Choroid plexus epithelial cell (primary cell): ENCODE results near the gene PPP1R13B.

Experiments used
- DNase-seq: peaks from one replicate; pipeline ENCODE4 v3.0.0-alpha.2; 2010; ENCODE audit warnings: low read depth
- H3K4me3 ChIP-seq: 2 replicates; pipeline ENCODE4 v1.5.1; 2011; ENCODE audit warnings: low read depth, mild to moderate bottlenecking, control low read depth, low read length, moderate library complexity
- TF ChIP-seq, protein P1 (sequence below): conservative IDR thresholded peaks from 2 replicates; pipeline ENCODE4 v1.5.1; 2011; ENCODE audit warnings: low read depth, mild to moderate bottlenecking, control low read depth, inconsistent platforms, low read length, moderate library complexity

The PPP1R13B gene

DNA sequence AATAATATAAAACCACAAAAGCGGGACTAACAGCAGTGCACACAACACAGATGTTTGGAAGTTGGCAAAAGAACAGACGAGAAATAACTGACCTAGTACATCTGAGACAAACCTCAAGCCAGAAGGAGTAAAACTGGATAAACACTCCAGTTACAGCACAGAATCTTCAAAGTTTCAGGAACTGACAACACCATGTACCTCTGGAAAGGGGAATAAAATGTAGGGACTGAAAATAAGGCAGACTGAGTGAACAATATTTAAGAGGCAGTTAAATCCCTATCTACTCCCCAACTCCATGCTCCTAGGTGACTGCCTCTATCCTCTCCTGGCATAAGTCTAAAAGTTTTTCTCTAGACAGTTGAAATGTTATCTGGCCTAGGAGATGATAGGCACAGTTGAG lies 73.9 kb downstream of the PPP1R13B start:
- H3K4me3 ChIP-seq, result no peak overlapping the region
- DNase-seq, result no peak
- TF ChIP-seq, protein P1, sequence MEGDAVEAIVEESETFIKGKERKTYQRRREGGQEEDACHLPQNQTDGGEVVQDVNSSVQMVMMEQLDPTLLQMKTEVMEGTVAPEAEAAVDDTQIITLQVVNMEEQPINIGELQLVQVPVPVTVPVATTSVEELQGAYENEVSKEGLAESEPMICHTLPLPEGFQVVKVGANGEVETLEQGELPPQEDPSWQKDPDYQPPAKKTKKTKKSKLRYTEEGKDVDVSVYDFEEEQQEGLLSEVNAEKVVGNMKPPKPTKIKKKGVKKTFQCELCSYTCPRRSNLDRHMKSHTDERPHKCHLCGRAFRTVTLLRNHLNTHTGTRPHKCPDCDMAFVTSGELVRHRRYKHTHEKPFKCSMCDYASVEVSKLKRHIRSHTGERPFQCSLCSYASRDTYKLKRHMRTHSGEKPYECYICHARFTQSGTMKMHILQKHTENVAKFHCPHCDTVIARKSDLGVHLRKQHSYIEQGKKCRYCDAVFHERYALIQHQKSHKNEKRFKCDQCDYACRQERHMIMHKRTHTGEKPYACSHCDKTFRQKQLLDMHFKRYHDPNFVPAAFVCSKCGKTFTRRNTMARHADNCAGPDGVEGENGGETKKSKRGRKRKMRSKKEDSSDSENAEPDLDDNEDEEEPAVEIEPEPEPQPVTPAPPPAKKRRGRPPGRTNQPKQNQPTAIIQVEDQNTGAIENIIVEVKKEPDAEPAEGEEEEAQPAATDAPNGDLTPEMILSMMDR, result no peak

DNA sequence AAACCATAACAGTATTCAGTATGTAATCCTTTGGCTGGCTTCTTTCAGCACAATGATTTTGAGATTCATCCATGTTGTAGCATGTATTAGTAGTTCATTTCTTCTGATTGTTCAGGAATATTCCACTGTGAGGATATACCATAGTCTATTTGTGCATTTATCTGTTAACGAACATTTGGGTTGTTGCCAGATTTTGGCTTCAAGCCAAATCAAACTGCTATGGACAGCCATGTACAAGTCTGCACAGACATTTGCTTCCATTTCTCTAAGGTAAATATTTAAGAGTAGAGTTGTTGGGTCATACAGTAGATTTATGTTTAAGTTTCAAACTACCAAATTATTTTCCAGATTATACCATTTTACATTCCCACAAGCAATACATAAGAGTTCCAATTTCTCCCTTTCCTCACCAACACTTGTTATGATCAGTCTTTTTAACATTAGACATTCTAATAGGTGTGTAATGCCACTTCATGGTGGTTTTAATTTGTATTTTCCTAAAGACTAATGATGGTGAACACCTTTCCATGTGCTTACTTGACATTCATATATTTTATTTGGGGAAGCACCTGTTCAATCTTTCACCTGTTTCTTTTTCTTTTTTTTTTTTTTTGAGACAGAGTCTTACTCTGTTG lies 75.2 kb downstream of the PPP1R13B start:
- H3K4me3 ChIP-seq, result no peak overlapping the region
- TF ChIP-seq, protein P1, result no peak
- DNase-seq, result no peak

DNA sequence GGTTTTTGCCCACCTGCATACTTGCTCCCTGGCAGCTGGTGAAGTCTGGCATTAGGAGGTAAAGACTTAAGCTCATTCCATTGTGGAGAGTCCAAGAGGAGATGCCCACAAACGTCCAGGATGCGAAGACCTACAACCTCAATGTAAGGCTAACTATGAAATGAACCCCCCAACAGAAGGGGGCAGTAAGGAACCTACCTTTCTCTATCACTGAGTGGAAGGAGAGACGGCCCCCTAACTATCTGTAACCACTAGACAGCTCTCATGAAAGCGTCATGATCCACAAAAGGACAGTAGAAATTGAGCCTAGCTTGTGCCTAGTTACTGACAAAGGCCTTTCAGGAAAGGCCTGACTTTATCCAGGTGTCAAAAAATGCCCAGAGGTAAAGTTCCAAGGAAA lies 76.5 kb downstream of the PPP1R13B start:
- no peak for DNase-seq
- TF ChIP-seq, protein P1, result peak; percentile 13
- no peak overlapping the region for H3K4me3 ChIP-seq

DNA sequence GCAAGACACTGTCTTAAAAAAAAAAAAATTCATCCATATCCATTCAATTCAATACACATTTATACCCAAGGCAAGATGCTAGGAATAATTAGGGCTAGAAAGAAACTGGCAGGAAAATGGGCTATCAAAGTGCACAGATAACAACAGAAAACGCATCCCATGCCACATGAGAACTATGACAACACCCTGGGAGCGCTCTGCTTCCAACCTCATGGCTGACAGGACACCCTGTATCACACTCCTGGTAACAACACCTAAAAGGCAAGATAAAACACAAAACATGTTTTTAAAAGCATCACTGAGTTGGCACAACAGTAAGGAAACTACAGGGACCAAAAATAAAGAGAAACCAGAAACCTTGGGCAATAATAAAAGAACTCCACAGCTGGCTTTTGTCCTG lies 76.9 kb downstream of the PPP1R13B start:
- H3K4me3 ChIP-seq, result no peak overlapping the region
- TF ChIP-seq, protein P1, result no peak
- DNase-seq, result no peak

DNA sequence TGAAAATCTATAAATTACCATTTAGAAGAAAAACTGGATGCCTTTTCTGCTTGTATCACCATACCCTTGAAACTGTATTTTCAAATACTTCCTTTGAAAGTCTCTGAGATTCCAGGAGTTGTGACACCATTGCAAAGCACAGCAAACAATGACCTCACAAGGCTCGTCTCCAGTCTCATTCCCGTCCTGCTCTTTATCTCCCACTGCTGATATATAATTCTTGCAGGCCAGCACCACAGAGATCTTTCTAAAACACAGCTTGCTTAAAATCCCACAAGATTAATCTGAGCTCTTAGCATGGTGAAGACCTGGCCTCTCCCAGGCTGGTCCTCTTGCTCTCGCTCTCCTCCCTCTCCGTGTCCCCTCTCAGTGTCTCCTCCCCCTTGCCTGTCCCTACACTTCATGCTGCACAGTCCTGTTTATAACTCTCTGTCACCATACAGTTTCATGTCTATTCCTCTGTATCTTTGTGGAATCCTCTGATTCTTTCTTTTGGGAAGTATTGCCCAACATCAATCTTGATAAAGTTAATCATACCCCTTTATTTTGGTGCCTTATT lies 80.0 kb downstream of the PPP1R13B start:
- TF ChIP-seq, protein P1, result no peak
- no peak for DNase-seq
- H3K4me3 ChIP-seq, result no peak overlapping the region

DNA sequence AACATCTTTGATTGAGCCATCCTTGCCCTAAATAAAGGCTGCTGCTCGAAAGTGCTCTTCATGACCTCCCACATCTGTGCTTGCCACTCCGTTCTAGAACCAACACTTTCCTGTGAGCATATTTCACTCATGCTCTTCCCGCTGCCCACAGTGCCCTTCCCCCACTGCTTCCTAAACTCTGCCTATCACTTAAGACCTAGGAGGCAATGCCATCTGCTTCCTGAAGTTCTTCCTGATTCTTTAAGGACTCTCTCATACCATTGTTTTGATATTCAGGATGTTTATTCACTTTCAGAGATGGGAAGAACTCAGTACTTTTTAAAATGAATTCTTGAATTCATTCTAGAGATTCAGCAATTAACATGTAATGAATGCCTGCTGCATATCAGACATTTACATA lies 81.8 kb downstream of the PPP1R13B start:
- H3K4me3 ChIP-seq, result no peak overlapping the region
- TF ChIP-seq, protein P1, result no peak
- no peak for DNase-seq
